Measurements from ENCODE around the gene SSR2.
"Not testable (repeated sequence)": the region's sequence is repeated elsewhere in the genome, so short reads cannot be mapped to it uniquely, and the experiment has no call there.

The SSR2 gene

DNA sequence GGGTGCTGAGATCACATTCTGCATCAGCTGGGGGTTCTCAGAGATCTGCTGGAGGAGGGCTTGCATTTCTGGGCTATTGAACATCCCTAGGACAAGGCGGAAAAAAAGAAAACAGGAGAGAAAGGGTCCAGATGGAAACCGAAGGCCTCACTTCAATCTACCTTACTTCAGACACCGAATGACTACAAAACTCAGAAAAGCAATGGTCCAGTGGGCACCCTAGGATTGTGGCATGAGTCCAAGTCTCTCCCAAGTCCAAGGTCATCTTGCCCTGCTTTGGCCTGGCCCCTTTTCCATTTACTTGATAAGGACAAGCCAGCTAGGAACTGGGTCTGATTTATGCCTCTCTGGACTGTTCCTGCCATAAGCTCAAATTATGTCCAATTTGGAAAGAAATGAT, 22.1 kb upstream of the SSR2 start:
- Histone ChIP-seq H2AFZ (ENCODE audit: low read depth) (no peak overlapping the region), H3K36me3 (ENCODE audit: insufficient read depth) (peaks cover 4% of the 10 kb centered on the region; the same call in 1 of the 2 replicates)

DNA sequence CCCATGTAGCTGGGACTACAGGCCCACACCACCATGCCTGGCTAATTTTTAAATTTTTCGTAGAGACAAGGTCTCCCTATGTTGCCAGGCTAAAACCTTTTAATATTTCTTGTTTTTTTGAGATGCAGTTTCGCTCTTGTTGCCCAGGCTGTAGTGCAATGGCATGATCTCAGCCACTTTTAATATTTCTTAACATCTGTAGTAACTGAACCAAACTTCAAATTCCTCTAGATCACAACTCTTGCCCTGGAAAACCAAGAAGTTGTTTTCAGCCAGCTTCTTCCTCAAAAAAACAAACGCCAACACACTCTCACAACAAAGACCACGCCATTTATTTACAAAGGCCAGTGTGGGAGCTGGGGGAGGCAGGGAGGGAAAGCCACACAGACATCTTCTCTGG, 14.2 kb upstream of the SSR2 start:
- not testable (repeated sequence) for H4K20me1 ChIP-seq (ENCODE audit: insufficient read depth); H3K27me3 ChIP-seq (ENCODE audit: insufficient read depth, low read depth); H3K27ac ChIP-seq; H3K9ac ChIP-seq; H2AFZ ChIP-seq (ENCODE audit: low read depth); H3K4me3 ChIP-seq (IDR thresholded peaks at IDR 0.05; ENCODE audit: insufficient read depth, low read depth, low read length); H3K4me2 ChIP-seq; H3K79me2 ChIP-seq (ENCODE audit: insufficient read depth, low read depth)
- H3K36me3 ChIP-seq (ENCODE audit: insufficient read depth) = peaks cover 12% of the 10 kb centered on the region; the same call in 1 of the 2 replicates
- peaks cover 24% of the 10 kb centered on the region for H3K4me1 ChIP-seq (ENCODE audit: low read depth, poor library complexity, severe bottlenecking)

More for the DNA sequence above, 22.1 kb upstream of the SSR2 start:
- no peak overlapping the region for H3K9ac ChIP-seq
- no peaks in the 10 kb centered on the region for H3K27me3 ChIP-seq (ENCODE audit: insufficient read depth, low read depth)
- no peak overlapping the region for H3K27ac ChIP-seq
- H3K4me2 ChIP-seq = no peak overlapping the region
- TF ChIP-seq, protein P1, sequence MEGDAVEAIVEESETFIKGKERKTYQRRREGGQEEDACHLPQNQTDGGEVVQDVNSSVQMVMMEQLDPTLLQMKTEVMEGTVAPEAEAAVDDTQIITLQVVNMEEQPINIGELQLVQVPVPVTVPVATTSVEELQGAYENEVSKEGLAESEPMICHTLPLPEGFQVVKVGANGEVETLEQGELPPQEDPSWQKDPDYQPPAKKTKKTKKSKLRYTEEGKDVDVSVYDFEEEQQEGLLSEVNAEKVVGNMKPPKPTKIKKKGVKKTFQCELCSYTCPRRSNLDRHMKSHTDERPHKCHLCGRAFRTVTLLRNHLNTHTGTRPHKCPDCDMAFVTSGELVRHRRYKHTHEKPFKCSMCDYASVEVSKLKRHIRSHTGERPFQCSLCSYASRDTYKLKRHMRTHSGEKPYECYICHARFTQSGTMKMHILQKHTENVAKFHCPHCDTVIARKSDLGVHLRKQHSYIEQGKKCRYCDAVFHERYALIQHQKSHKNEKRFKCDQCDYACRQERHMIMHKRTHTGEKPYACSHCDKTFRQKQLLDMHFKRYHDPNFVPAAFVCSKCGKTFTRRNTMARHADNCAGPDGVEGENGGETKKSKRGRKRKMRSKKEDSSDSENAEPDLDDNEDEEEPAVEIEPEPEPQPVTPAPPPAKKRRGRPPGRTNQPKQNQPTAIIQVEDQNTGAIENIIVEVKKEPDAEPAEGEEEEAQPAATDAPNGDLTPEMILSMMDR (conservative IDR thresholded peaks at IDR 0.05; ENCODE audit: low read depth, low read length) = no peak
- no peaks in the 10 kb centered on the region for H3K79me2 ChIP-seq (ENCODE audit: insufficient read depth, low read depth)
- H3K4me1 ChIP-seq (ENCODE audit: low read depth, poor library complexity, severe bottlenecking) = peaks cover 15% of the 10 kb centered on the region
- H3K4me3 ChIP-seq (IDR thresholded peaks at IDR 0.05; ENCODE audit: insufficient read depth, low read depth, low read length) = no peak overlapping the region
- H4K20me1 ChIP-seq (ENCODE audit: insufficient read depth) = no peaks in the 10 kb centered on the region

DNA sequence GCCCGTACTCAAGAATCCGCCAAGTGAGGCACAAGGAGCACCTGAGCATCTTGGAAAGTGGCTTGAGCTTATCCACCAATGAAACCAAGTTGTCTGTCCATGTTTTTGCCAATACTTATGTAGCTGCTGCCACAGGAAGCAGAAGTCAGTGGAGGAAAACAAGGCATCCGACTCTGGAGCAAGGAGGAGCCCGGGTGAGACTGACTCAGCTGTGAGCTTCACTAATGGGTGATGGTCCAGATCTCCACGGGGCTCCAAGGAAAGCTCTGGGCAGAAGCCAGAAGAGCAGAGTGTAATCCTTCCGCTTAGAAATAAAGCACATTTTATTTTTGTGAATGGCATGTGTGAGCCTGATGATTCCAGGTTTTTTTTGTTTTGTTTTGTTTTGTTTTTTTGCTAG, 12.3 kb upstream of the SSR2 start:
- Histone ChIP-seq H2AFZ (ENCODE audit: low read depth) (no peak overlapping the region), H3K27me3 (ENCODE audit: insufficient read depth, low read depth) (no peaks in the 10 kb centered on the region), H3K4me1 (ENCODE audit: low read depth, poor library complexity, severe bottlenecking) (peaks cover 24% of the 10 kb centered on the region), H3K36me3 (ENCODE audit: insufficient read depth) (peaks cover 10% of the 10 kb centered on the region; the same call in 1 of the 2 replicates), H3K4me2 (no peak overlapping the region), H3K27ac (no peak overlapping the region), H3K79me2 (ENCODE audit: insufficient read depth, low read depth) (no peaks in the 10 kb centered on the region), H3K9ac (no peak overlapping the region), H4K20me1 (ENCODE audit: insufficient read depth) (no peaks in the 10 kb centered on the region), H3K4me3 (IDR thresholded peaks at IDR 0.05; ENCODE audit: insufficient read depth, low read depth, low read length) (no peak overlapping the region)
- TF ChIP-seq, protein P1 (conservative IDR thresholded peaks at IDR 0.05; ENCODE audit: low read depth, low read length) = no peak

DNA sequence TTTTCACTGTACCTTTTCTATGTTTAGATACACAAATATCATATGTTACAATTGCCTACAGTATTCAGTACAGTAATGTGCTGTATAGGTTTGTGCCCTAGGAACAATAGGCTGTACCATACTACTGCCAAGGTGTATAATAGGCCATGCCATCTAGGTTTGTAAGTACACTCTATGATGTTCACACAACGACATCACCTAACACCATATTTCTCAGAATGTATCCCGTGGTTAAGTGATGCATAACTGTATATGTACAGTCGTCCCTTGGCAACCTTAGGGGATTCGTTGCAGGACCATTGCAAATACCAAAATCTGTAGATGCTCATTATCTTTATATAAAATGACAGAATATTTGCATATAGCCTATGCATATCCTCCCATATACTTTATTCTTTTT, 5.8 kb upstream of the SSR2 start:
- TF ChIP-seq, protein P1 (conservative IDR thresholded peaks at IDR 0.05; ENCODE audit: low read depth, low read length) = no peak
- Histone ChIP-seq H3K36me3 (ENCODE audit: insufficient read depth) (no peaks in the 10 kb centered on the region), H3K4me3 (IDR thresholded peaks at IDR 0.05; ENCODE audit: insufficient read depth, low read depth, low read length) (no peak overlapping the region), H3K9ac (no peak overlapping the region), H3K79me2 (ENCODE audit: insufficient read depth, low read depth) (no peaks in the 10 kb centered on the region), H3K27me3 (ENCODE audit: insufficient read depth, low read depth) (no peaks in the 10 kb centered on the region), H4K20me1 (ENCODE audit: insufficient read depth) (no peaks in the 10 kb centered on the region), H3K4me2 (no peak overlapping the region), H2AFZ (ENCODE audit: low read depth) (no peak overlapping the region), H3K27ac (no peak overlapping the region), H3K4me1 (ENCODE audit: low read depth, poor library complexity, severe bottlenecking) (no peaks in the 10 kb centered on the region)

DNA sequence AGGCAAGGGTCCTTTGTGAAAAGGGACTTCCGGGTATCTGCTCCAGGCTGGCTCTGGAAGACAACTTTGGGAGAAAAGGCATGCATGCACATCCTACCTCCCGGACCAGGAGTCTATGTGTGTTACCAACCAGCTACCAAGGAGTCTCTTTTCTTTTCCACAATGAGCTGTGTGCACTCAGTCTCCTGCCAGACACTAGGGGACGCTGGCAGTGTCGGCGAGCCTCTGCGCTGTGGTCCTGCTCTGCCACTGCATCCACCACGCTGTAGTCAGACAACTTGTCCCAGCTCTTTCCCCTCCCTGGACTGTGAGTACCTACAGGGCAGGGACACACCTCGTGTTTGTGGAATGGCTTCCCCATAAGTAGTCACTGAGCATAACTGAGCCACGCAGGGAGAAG, 5.1 kb upstream of the SSR2 start:
- Histone ChIP-seq H4K20me1 (ENCODE audit: insufficient read depth) (no peaks in the 10 kb centered on the region), H3K27ac (no peak overlapping the region), H3K9ac (no peak overlapping the region), H3K4me1 (ENCODE audit: low read depth, poor library complexity, severe bottlenecking) (peaks cover 4% of the 10 kb centered on the region), H3K79me2 (ENCODE audit: insufficient read depth, low read depth) (no peaks in the 10 kb centered on the region), H3K27me3 (ENCODE audit: insufficient read depth, low read depth) (no peaks in the 10 kb centered on the region), H2AFZ (ENCODE audit: low read depth) (no peak overlapping the region), H3K36me3 (ENCODE audit: insufficient read depth) (no peaks in the 10 kb centered on the region), H3K4me3 (IDR thresholded peaks at IDR 0.05; ENCODE audit: insufficient read depth, low read depth, low read length) (no peak overlapping the region), H3K4me2 (no peak overlapping the region)
- TF ChIP-seq, protein P1 (conservative IDR thresholded peaks at IDR 0.05; ENCODE audit: low read depth, low read length) = 0 out of 2 replicates have a peak, but pooled peaks have one; percentile 25
